Esophagus muscularis mucosa (tissue), 4 donors: Measurements from ENCODE around the gene ZSWIM6.

ENCODE experiments used
- CTCF ChIP-seq, 3 experiments: fragments of 200-600 bp in 2 of 3; fragments of 450-650 bp in 1 of 3; sonication (generic) in 2 of 3; IDR thresholded peaks; one replicate each; pipeline ENCODE4 v1.5.1; 2017 to 2019; ENCODE audit warnings: antibody characterized with exemption in 3 of 3, mild to moderate bottlenecking in 2 of 3, moderate library complexity in 1 of 3
- EP300 ChIP-seq: sonication (generic); formaldehyde crosslinking; IDR thresholded peaks from one replicate; pipeline ENCODE4 v1.6.1; 2017; ENCODE audit warnings: antibody characterized with exemption
- POLR2A ChIP-seq: fragments of 450-650 bp; IDR thresholded peaks from one replicate; pipeline ENCODE4 v1.6.1; 2017; ENCODE audit warnings: antibody characterized with exemption, moderate library complexity, mild to moderate bottlenecking, low read depth
- POLR2AphosphoS5 ChIP-seq, 2 donors: sonication (generic); formaldehyde crosslinking; IDR thresholded peaks; one replicate each; pipeline ENCODE4 v1.6.1; 2017; ENCODE audit warnings: antibody characterized with exemption in 2 of 2

DNA sequence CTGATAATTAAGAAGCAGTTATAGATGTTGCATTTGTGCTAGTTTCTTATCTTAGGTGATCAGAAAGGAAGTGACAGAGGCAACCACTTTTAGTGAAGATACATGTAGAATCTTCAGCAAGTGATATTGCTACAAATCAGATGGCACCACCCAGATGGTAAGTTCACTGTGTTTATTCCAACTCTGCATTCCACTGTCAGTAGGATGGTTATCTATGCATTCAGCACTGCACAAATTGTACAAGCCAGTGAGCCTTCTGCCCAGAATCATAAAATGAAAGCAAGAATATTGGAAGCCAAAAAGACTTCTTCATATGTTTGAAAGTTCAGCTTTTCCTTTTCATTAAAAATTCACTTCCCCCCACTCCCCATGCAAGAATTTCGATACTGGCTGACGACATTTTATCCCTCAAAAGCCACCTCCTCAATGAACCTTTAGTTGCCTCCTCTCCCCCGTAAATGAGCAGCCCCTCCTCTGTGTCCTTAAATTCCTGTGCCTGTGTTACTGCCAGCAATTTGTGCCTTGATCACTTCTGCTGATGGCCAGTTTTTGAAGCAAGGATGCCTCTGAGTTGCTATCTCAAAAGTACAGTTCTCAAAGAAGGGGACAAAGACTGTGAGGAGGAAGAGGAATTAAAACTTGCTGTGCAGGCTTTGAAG lies 91.6 kb downstream of the ZSWIM6 start:
- TF ChIP-seq CTCF (IDR thresholded peaks at IDR 0.05) (no peak), POLR2A (no peak), POLR2AphosphoS5 (IDR thresholded peaks at IDR 0.05) (no peak), EP300 (no peak)
